ENCODE results near the gene DPRX.

DNA sequence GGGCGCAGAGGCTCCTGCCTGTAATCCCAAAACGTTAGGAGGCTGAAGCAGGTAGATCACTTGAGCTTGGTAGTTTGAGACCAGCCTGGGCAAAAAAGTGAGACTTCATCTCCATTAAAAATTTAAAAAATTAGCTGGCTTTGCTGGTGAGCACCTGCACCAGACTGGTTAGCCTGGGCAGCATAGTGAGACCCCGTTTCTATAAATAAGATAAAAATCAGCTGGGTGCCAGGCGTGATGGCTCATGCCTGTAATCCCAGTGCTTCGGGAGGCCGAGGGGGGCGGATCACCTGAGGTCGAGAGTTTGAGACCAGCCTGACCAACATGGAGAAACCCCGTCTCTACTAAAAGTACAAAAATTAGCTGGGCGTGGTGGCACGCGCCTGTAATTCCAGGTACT is 32.4 kb downstream of the DPRX start:
- TF ChIP-seq POLR2A (IDR thresholded peaks at IDR 0.05) (no peak), EP300 (IDR thresholded peaks at IDR 0.05; ENCODE audit: low read depth) (no peak), POLR2AphosphoS5 (IDR thresholded peaks at IDR 0.05) (no peak)
- TF ChIP-seq, protein P1, sequence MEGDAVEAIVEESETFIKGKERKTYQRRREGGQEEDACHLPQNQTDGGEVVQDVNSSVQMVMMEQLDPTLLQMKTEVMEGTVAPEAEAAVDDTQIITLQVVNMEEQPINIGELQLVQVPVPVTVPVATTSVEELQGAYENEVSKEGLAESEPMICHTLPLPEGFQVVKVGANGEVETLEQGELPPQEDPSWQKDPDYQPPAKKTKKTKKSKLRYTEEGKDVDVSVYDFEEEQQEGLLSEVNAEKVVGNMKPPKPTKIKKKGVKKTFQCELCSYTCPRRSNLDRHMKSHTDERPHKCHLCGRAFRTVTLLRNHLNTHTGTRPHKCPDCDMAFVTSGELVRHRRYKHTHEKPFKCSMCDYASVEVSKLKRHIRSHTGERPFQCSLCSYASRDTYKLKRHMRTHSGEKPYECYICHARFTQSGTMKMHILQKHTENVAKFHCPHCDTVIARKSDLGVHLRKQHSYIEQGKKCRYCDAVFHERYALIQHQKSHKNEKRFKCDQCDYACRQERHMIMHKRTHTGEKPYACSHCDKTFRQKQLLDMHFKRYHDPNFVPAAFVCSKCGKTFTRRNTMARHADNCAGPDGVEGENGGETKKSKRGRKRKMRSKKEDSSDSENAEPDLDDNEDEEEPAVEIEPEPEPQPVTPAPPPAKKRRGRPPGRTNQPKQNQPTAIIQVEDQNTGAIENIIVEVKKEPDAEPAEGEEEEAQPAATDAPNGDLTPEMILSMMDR (IDR thresholded peaks at IDR 0.05), result no peak
